Endothelial cell of umbilical vein (primary cell): ENCODE data around the gene NSFL1C.

Experiments
- EZH2 ChIP-seq: IDR thresholded peaks from 2 replicates; pipeline ENCODE4 v1.6.1; 2012; ENCODE audit warnings: borderline replicate concordance, low read depth, mild to moderate bottlenecking, moderate library complexity, low read length, inconsistent platforms; ENCODE audit not compliant: severe bottlenecking
- FOS ChIP-seq: IDR thresholded peaks from 2 replicates; pipeline ENCODE4 v1.6.1; 2011; ENCODE audit warnings: mild to moderate bottlenecking, low read length, moderate library complexity, borderline replicate concordance; ENCODE audit not compliant: insufficient read depth
- GATA2 ChIP-seq: IDR thresholded peaks from 2 replicates; pipeline ENCODE4 v1.7.0; 2011; ENCODE audit warnings: low read depth, mild to moderate bottlenecking, moderate library complexity, mixed read lengths, low read length; ENCODE audit not compliant: insufficient read length, insufficient read depth
- POLR2A ChIP-seq: IDR thresholded peaks from 2 replicates; pipeline ENCODE4 v1.6.1; 2012; ENCODE audit warnings: low read depth, mild to moderate bottlenecking, control low read depth, low read length
- POLR2AphosphoS5 ChIP-seq: IDR thresholded peaks from 2 replicates; pipeline ENCODE4 v1.6.1; 2012; ENCODE audit warnings: low read depth, mild to moderate bottlenecking, control low read depth, low read length, moderate library complexity; ENCODE audit not compliant: insufficient read depth
- TF ChIP-seq, protein P1 (sequence below), 2 donors: IDR thresholded peaks; 1 replicate in 1 of 2; 2 replicates in 1 of 2; pipeline ENCODE4 v1.5.1; 2011; ENCODE audit warnings: low read length in 2 of 2, mild to moderate bottlenecking in 2 of 2, moderate library complexity in 2 of 2, control low read depth in 1 of 2, inconsistent platforms in 1 of 2, low read depth in 1 of 2; ENCODE audit not compliant: insufficient read depth in 1 of 2; ENCODE audit errors: extremely low read depth in 1 of 2
- TF ChIP-seq, protein P2 (sequence below): IDR thresholded peaks from 2 replicates; pipeline ENCODE4 v1.6.1; 2011; ENCODE audit not compliant: insufficient read depth, insufficient read length

GRCh38 chr20:1448081-1448620 lies 18.5 kb downstream of the NSFL1C start:
- TF ChIP-seq, protein P1, sequence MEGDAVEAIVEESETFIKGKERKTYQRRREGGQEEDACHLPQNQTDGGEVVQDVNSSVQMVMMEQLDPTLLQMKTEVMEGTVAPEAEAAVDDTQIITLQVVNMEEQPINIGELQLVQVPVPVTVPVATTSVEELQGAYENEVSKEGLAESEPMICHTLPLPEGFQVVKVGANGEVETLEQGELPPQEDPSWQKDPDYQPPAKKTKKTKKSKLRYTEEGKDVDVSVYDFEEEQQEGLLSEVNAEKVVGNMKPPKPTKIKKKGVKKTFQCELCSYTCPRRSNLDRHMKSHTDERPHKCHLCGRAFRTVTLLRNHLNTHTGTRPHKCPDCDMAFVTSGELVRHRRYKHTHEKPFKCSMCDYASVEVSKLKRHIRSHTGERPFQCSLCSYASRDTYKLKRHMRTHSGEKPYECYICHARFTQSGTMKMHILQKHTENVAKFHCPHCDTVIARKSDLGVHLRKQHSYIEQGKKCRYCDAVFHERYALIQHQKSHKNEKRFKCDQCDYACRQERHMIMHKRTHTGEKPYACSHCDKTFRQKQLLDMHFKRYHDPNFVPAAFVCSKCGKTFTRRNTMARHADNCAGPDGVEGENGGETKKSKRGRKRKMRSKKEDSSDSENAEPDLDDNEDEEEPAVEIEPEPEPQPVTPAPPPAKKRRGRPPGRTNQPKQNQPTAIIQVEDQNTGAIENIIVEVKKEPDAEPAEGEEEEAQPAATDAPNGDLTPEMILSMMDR (IDR thresholded peaks at IDR 0.05; ENCODE audit: extremely low read depth in 1 of 2, insufficient read depth in 1 of 2, low read depth in 1 of 2, low read length in 2 of 2), result no peak
- no peak for TF ChIP-seq GATA2
- no peak for TF ChIP-seq EZH2
- TF ChIP-seq POLR2A, result no peak
- TF ChIP-seq, protein P2, sequence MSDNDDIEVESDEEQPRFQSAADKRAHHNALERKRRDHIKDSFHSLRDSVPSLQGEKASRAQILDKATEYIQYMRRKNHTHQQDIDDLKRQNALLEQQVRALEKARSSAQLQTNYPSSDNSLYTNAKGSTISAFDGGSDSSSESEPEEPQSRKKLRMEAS, result no peak
- no peak for TF ChIP-seq POLR2AphosphoS5
- TF ChIP-seq FOS, result no peak
